Measurements from ENCODE around the gene OSER1. TPM values are rescaled to one million over a fixed set of nuclear protein-coding genes. Genes with fewer than 3 reads are reported as not detected.

Gene OSER1
- total and polyA plus RNA-seq, 2 of the 8 experiments (the other 6 are each of a cell fraction or from before 2014, with no cell fraction given) = 24.5 to 31.8 TPM

DNA sequence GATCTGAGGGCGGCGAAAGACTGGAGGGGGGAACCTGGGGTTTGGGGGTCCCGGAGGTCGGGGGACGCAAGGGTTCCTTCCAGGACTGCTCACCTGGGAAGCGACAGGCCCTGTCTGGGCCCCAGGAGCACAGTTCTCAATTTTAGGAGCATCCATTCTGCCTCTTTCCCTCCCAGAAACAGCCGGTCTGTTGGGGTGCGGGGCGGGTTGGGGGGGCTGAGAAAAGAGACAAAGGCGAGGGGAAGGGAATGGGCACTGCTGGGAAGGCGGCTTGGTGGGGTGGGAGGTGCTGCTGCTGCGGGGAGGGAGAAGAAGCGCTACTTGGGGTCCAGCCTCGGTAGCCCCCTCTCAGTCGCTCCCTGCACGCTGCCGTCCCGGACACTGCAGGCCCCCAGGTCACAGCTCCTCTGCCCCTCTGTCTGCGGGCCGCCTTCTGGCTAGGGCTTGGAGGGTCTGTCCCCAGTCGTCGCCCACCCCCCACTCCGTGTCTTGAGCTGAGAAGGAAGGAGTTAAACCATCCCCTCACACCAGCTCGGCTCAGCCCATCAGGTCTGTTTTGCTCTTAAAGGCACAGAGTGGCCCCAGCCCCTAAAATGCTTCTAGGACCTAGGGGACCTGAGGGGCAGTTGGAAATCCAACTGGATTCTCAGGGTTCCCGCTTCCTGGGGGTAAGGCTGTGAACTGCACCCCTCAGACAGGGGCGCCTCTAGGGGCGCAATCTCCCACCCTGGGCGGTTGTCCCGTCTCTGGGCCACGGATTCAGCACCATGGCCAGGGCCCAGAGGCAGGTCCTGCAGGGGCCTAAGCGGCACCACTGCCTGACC lies 37.2 kb upstream of the OSER1 start (continued):
- TF ChIP-seq TEAD4 (IDR thresholded peaks at IDR 0.05; ENCODE audit: low read depth, low read length) (no peak), SUZ12 (IDR thresholded peaks at IDR 0.05; ENCODE audit: low read length) (no peak), CHD2 (IDR thresholded peaks at IDR 0.05; ENCODE audit: low read length) (no peak), EP300 (IDR thresholded peaks at IDR 0.05; ENCODE audit: borderline replicate concordance in 1 of 2, low read depth in 2 of 2, low read length in 2 of 2) (peak in 1 of 2 experiments; percentile 18; a peak in 1 of 3 replicates), CEBPB (IDR thresholded peaks at IDR 0.05; ENCODE audit: low read depth, low read length) (no peak), KDM1A (IDR thresholded peaks at IDR 0.05; ENCODE audit: borderline replicate concordance, low read length) (no peak), CHD1 (IDR thresholded peaks at IDR 0.05; ENCODE audit: low read depth, low read length) (no peak), SAP30 (IDR thresholded peaks at IDR 0.05; ENCODE audit: insufficient read depth, insufficient replicate concordance, low read length) (peak; percentile 87), BRCA1 (IDR thresholded peaks at IDR 0.05; ENCODE audit: low read depth, low read length) (no peak), CREB1 (IDR thresholded peaks at IDR 0.05) (no peak), NANOG (IDR thresholded peaks at IDR 0.05; ENCODE audit: insufficient read depth, low read depth, low read length, poor library complexity, severe bottlenecking) (no peak), HDAC2 (IDR thresholded peaks at IDR 0.05; ENCODE audit: borderline replicate concordance in 1 of 2, low read depth in 2 of 2, low read length in 2 of 2) (0 out of 4 replicates have a peak, but pooled peaks have one; percentile 31 to 43), POU5F1 (IDR thresholded peaks at IDR 0.05; ENCODE audit: low read depth, low read length) (no peak), CBX5 (IDR thresholded peaks at IDR 0.05; ENCODE audit: low read depth, low read length) (no peak), RAD21 (IDR thresholded peaks at IDR 0.05 in 1 of 2, conservative IDR thresholded peaks at IDR 0.05 in 1 of 2; ENCODE audit: low read depth in 2 of 2, low read length in 2 of 2) (peak; percentile 49 to 61), TCF12 (IDR thresholded peaks at IDR 0.05; ENCODE audit: low read depth, low read length) (no peak)
- TF ChIP-seq, protein P1, sequence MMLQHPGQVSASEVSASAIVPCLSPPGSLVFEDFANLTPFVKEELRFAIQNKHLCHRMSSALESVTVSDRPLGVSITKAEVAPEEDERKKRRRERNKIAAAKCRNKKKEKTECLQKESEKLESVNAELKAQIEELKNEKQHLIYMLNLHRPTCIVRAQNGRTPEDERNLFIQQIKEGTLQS (IDR thresholded peaks at IDR 0.05; ENCODE audit: insufficient read depth, low read depth, low read length) = no peak
- TF ChIP-seq, protein P2, sequence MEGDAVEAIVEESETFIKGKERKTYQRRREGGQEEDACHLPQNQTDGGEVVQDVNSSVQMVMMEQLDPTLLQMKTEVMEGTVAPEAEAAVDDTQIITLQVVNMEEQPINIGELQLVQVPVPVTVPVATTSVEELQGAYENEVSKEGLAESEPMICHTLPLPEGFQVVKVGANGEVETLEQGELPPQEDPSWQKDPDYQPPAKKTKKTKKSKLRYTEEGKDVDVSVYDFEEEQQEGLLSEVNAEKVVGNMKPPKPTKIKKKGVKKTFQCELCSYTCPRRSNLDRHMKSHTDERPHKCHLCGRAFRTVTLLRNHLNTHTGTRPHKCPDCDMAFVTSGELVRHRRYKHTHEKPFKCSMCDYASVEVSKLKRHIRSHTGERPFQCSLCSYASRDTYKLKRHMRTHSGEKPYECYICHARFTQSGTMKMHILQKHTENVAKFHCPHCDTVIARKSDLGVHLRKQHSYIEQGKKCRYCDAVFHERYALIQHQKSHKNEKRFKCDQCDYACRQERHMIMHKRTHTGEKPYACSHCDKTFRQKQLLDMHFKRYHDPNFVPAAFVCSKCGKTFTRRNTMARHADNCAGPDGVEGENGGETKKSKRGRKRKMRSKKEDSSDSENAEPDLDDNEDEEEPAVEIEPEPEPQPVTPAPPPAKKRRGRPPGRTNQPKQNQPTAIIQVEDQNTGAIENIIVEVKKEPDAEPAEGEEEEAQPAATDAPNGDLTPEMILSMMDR (IDR thresholded peaks at IDR 0.05; ENCODE audit: control extremely low read depth in 1 of 3, insufficient read depth in 1 of 3, low read depth in 1 of 3, low read length in 3 of 3) = peak; percentile 85 to 99 (median 97)
- TF ChIP-seq, protein P3, sequence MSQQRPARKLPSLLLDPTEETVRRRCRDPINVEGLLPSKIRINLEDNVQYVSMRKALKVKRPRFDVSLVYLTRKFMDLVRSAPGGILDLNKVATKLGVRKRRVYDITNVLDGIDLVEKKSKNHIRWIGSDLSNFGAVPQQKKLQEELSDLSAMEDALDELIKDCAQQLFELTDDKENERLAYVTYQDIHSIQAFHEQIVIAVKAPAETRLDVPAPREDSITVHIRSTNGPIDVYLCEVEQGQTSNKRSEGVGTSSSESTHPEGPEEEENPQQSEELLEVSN (IDR thresholded peaks at IDR 0.05) = no peak
